K562 (cell line): Measurements from ENCODE around the gene SNRPD2. TPM values are rescaled to one million over a fixed set of nuclear protein-coding genes. Genes with fewer than 3 reads are reported as not detected.

Experiments used
- ATF6 ChIP-seq: sonication (generic); formaldehyde crosslinking; IDR thresholded peaks from 2 replicates; pipeline ENCODE4 v1.4.0; 2020; ENCODE audit warnings: mild to moderate bottlenecking, missing genetic modification reagents
- BCL6 ChIP-seq: fragments of 250-450 bp; sonication (Bioruptor Pico); IDR thresholded peaks from 2 replicates; pipeline ENCODE4 v1.4.0; 2020
- BCOR ChIP-seq: fragments of 450-650 bp; IDR thresholded peaks from 2 replicates; pipeline ENCODE4 v1.6.1; 2016
- CEBPG ChIP-seq, 3 experiments: fragments of 200-800 bp in 1 of 3; sonication (Bioruptor generic) in 1 of 3; sonication (generic) in 1 of 3; formaldehyde crosslinking in 1 of 3; IDR thresholded peaks in 2 of 3; conservative IDR thresholded peaks in 1 of 3; 2 replicates each; pipeline versions ENCODE4 v1.6.1 to v1.8.0; 2016 to 2022; ENCODE audit warnings: missing compliant biosample characterization in 2 of 3, missing genetic modification characterization in 2 of 3, mild to moderate bottlenecking in 1 of 3, missing genetic modification reagents in 1 of 3
- ERF ChIP-seq: fragments of 450-650 bp; formaldehyde crosslinking; IDR thresholded peaks from 2 replicates; pipeline ENCODE4 v1.4.0; 2020; ENCODE audit warnings: mild to moderate bottlenecking, mixed read lengths
- FOXK2 ChIP-seq, 2 experiments: fragments of 450-650 bp; IDR thresholded peaks in 1 of 2; conservative IDR thresholded peaks in 1 of 2; 2 replicates each; pipeline ENCODE4 v1.6.1; 2016; ENCODE audit warnings: low read depth in 2 of 2, mild to moderate bottlenecking in 1 of 2
- GATAD2A ChIP-seq: fragments of 450-650 bp; IDR thresholded peaks from 2 replicates; pipeline ENCODE4 v1.6.1; 2017
- KLF16 ChIP-seq: IDR thresholded peaks from 2 replicates; pipeline ENCODE4 v1.6.1; 2016; ENCODE audit warnings: antibody characterized with exemption
- MAFK ChIP-seq: IDR thresholded peaks from 2 replicates; pipeline ENCODE4 v1.6.1; 2011; ENCODE audit warnings: low read length, improper control_type of control experiment
- MAZ ChIP-seq, 2 experiments: fragments of 450-650 bp in 1 of 2; sonication (generic) in 1 of 2; formaldehyde crosslinking; IDR thresholded peaks in 1 of 2; conservative IDR thresholded peaks in 1 of 2; 2 replicates each; pipeline versions ENCODE4 v1.4.0 to v1.5.0; 2020; ENCODE audit warnings: mild to moderate bottlenecking in 1 of 2, missing genetic modification reagents in 1 of 2
- MCM5 ChIP-seq: fragments of 450-650 bp; IDR thresholded peaks from 2 replicates; pipeline ENCODE4 v1.6.1; 2016; ENCODE audit warnings: low read depth
- NFE2 ChIP-seq: IDR thresholded peaks from 2 replicates; pipeline ENCODE4 v1.6.1; 2014; ENCODE audit warnings: antibody characterized with exemption, low read depth
- NR2C2 ChIP-seq, 2 experiments: fragments of 200-800 bp in 1 of 2; sonication (Bioruptor generic) in 1 of 2; sonication (generic) in 1 of 2; formaldehyde crosslinking in 1 of 2; IDR thresholded peaks; 2 replicates each; pipeline versions ENCODE4 v1.6.1 to v1.8.0; 2016 to 2022; ENCODE audit warnings: mild to moderate bottlenecking in 1 of 2, missing compliant biosample characterization in 1 of 2, missing genetic modification characterization in 1 of 2, missing genetic modification reagents in 1 of 2
- RBM14 ChIP-seq: fragments of 200-400 bp; formaldehyde crosslinking; IDR thresholded peaks from 2 replicates; pipeline ENCODE4 v1.6.1; 2018; ENCODE audit warnings: low read depth, mild to moderate bottlenecking, low read length, moderate library complexity, borderline replicate concordance; ENCODE audit not compliant: insufficient read depth
- SFPQ ChIP-seq: fragments of 200-400 bp; formaldehyde crosslinking; IDR thresholded peaks from 2 replicates; pipeline ENCODE4 v1.6.1; 2017; ENCODE audit warnings: mild to moderate bottlenecking, low read depth, low read length, moderate library complexity
- ZNF124 ChIP-seq: sonication (generic); formaldehyde crosslinking; IDR thresholded peaks from 2 replicates; pipeline ENCODE4 v1.8.1; 2022; ENCODE audit warnings: missing genetic modification reagents
- ZNF134 ChIP-seq: fragments of 250-450 bp; sonication (Bioruptor Pico); conservative IDR thresholded peaks from 2 replicates; pipeline ENCODE4 v1.4.0; 2020
- ZNF253 ChIP-seq: fragments of 250-450 bp; sonication (Bioruptor Pico); conservative IDR thresholded peaks from 2 replicates; pipeline ENCODE4 v1.6.1; 2021; ENCODE audit warnings: mild to moderate bottlenecking
- ZNF263 ChIP-seq: sonication (generic); formaldehyde crosslinking; IDR thresholded peaks from 2 replicates; pipeline ENCODE4 v1.8.0; 2022; ENCODE audit warnings: mild to moderate bottlenecking, missing genetic modification reagents, borderline replicate concordance
- ZNF785 ChIP-seq: fragments of 250-450 bp; sonication (Bioruptor Pico); IDR thresholded peaks from 2 replicates; pipeline ENCODE4 v1.4.0; 2020; ENCODE audit warnings: mild to moderate bottlenecking
- polyA plus RNA-seq, 8 experiments: library from polyadenylated mRNA; depleted of rRNA in 4 of 8; stranded (reverse) in 5 of 8; unstranded in 3 of 8; fragments of >200 nt; fragmentation: Nextera tagmentation in 2 of 8; fragmentation: Illumina TruSeq in 1 of 8; extraction: Ambion mirVana in 2 of 8; extraction: Trizol in 1 of 8; gene quantifications; 2 replicates each; pipeline versions ENCODE4 v1.2.1 to v1.2.3, GENCODE V29; 2011 to 2014; ENCODE audit warnings: inconsistent platforms in 1 of 8, missing spikeins in 1 of 8
- total RNA-seq, 7 experiments: library from RNA; depleted of rRNA in 6 of 7; stranded (reverse); fragments of >200 nt in 6 of 7; fragmentation: Illumina TruSeq in 2 of 7; extraction: Trizol in 2 of 7; gene quantifications; 2 replicates each; pipeline versions ENCODE4 v1.2.1 to v1.2.3, GENCODE V29; 2011 to 2021; ENCODE audit warnings: low replicate concordance in 1 of 7
- TF ChIP-seq, protein P1 (sequence below): fragments of 250-450 bp; sonication (Bioruptor Pico); IDR thresholded peaks from 2 replicates; pipeline ENCODE4 v1.8.0; 2022; ENCODE audit warnings: moderate library complexity, mild to moderate bottlenecking, inconsistent platforms
- TF ChIP-seq, protein P2 (sequence below): fragments of 450-650 bp; IDR thresholded peaks from 2 replicates; pipeline ENCODE4 v1.7.0; 2016; ENCODE audit warnings: borderline replicate concordance

SNRPD2 gene
- total and polyA plus RNA-seq, 9 of the 15 experiments (the other 6 are each of a cell fraction or from before 2014, with no cell fraction given), result 728 to 4,411 (median 1,029) TPM

- TF ChIP-seq KLF16 (no peak), ZNF253 (CRISPR knock-in tag) (no peak), MAFK (peak; percentile 76), ZNF124 (CRISPR knock-in tag) (no peak), ERF (CRISPR knock-in tag) (no peak), FOXK2 (conservative IDR thresholded peaks at IDR 0.05 in 1 of 2, IDR thresholded peaks at IDR 0.05 in 1 of 2; ENCODE audit: low read depth in 2 of 2) (peak; percentile 96 to 97), MAZ (CRISPR knock-in tag; conservative IDR thresholded peaks at IDR 0.05 in 1 of 2, IDR thresholded peaks at IDR 0.05 in 1 of 2) (peak; percentile 77 to 95), ZNF134 (no peak), MCM5 (no peak), NFE2 (no peak), ZNF785 (CRISPR knock-in tag) (no peak), GATAD2A (peak; percentile 88), ZNF263 (CRISPR knock-in tag) (peak; percentile 43; the same call in 1 of the 2 replicates), ATF6 (CRISPR knock-in tag) (no peak), RBM14 (no peak), SFPQ (no peak), CEBPG (CRISPR knock-in tag; IDR thresholded peaks at IDR 0.05) (no peak), CEBPG (tag; conservative IDR thresholded peaks at IDR 0.05 in 1 of 2, IDR thresholded peaks at IDR 0.05 in 1 of 2) (0 out of 4 replicates have a peak, but pooled peaks of 1 of the 2 experiments have one; percentile 10), NR2C2 (CRISPR knock-in tag; IDR thresholded peaks at IDR 0.05) (peak; percentile 92), NR2C2 (tag; IDR thresholded peaks at IDR 0.05) (peak; percentile 97), BCL6 (no peak), BCOR (0 out of 2 replicates have a peak, but pooled peaks have one; percentile 11)
- TF ChIP-seq, protein P1, sequence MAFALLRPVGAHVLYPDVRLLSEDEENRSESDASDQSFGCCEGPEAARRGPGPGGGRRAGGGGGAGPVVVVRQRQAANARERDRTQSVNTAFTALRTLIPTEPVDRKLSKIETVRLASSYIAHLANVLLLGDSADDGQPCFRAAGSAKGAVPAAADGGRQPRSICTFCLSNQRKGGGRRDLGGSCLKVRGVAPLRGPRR, result no peak
- TF ChIP-seq, protein P2, sequence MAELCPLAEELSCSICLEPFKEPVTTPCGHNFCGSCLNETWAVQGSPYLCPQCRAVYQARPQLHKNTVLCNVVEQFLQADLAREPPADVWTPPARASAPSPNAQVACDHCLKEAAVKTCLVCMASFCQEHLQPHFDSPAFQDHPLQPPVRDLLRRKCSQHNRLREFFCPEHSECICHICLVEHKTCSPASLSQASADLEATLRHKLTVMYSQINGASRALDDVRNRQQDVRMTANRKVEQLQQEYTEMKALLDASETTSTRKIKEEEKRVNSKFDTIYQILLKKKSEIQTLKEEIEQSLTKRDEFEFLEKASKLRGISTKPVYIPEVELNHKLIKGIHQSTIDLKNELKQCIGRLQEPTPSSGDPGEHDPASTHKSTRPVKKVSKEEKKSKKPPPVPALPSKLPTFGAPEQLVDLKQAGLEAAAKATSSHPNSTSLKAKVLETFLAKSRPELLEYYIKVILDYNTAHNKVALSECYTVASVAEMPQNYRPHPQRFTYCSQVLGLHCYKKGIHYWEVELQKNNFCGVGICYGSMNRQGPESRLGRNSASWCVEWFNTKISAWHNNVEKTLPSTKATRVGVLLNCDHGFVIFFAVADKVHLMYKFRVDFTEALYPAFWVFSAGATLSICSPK, result no peak
Observed at GRCh38 chr19:45717131-45717982, 25.6 kb upstream of the SNRPD2 start (continued).
